SK-N-SH (cell line): ENCODE measurements around the gene EIF4E1B.

Experiments
- POLR2AphosphoS5 ChIP-seq: IDR thresholded peaks from 2 replicates; pipeline ENCODE4 v1.6.1; 2012; ENCODE audit warnings: low read depth, low read length
- TF ChIP-seq, protein P1 (sequence below): fragments of 200-600 bp; sonication (generic); IDR thresholded peaks from 2 replicates; pipeline ENCODE4 v1.6.1; 2017; ENCODE audit warnings: antibody characterized with exemption, mild to moderate bottlenecking, moderate library complexity

DNA sequence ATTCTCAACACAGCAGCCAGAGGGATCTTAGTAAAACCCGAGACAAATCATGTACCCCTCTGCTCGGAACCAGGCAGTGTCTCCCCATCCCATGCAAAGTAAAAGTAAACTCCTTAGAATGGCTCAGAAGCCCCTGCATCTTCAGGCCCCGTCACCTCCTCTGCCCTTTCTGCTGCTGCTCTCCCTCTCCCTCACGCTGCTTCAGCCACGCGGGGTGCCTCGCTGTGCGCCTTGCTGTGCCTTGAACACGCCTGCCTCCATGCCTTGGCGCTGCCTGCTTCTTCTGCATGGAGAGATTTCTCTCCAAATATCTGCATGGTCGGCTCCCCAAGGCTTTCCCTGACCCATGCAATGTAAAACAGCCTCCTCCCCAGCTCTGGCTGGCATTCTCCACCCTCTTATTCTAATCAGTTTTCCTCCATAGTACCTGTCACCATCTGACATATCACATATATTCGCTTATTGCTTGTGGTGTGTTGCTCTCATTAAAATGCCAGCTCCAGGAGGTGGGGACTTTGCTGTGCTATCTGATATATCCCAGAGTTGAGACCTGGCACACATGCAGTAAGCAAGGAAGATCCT lies 28.5 kb upstream of the EIF4E1B start:
- no peak for TF ChIP-seq POLR2AphosphoS5
- TF ChIP-seq, protein P1, sequence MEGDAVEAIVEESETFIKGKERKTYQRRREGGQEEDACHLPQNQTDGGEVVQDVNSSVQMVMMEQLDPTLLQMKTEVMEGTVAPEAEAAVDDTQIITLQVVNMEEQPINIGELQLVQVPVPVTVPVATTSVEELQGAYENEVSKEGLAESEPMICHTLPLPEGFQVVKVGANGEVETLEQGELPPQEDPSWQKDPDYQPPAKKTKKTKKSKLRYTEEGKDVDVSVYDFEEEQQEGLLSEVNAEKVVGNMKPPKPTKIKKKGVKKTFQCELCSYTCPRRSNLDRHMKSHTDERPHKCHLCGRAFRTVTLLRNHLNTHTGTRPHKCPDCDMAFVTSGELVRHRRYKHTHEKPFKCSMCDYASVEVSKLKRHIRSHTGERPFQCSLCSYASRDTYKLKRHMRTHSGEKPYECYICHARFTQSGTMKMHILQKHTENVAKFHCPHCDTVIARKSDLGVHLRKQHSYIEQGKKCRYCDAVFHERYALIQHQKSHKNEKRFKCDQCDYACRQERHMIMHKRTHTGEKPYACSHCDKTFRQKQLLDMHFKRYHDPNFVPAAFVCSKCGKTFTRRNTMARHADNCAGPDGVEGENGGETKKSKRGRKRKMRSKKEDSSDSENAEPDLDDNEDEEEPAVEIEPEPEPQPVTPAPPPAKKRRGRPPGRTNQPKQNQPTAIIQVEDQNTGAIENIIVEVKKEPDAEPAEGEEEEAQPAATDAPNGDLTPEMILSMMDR = no peak
